ENCODE data around the gene VOPP1.

- TF ChIP-seq, protein P1, sequence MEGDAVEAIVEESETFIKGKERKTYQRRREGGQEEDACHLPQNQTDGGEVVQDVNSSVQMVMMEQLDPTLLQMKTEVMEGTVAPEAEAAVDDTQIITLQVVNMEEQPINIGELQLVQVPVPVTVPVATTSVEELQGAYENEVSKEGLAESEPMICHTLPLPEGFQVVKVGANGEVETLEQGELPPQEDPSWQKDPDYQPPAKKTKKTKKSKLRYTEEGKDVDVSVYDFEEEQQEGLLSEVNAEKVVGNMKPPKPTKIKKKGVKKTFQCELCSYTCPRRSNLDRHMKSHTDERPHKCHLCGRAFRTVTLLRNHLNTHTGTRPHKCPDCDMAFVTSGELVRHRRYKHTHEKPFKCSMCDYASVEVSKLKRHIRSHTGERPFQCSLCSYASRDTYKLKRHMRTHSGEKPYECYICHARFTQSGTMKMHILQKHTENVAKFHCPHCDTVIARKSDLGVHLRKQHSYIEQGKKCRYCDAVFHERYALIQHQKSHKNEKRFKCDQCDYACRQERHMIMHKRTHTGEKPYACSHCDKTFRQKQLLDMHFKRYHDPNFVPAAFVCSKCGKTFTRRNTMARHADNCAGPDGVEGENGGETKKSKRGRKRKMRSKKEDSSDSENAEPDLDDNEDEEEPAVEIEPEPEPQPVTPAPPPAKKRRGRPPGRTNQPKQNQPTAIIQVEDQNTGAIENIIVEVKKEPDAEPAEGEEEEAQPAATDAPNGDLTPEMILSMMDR (IDR thresholded peaks at IDR 0.05): no peak
- no peak for TF ChIP-seq POLR2A (IDR thresholded peaks at IDR 0.05)
Observed at GRCh38 chr7:55535617-55536016, 36.7 kb downstream of the VOPP1 start.

Data from suprapubic skin (tissue), 3 donors.